ENCODE data around the gene NFYA.
A peak's percentile ranks its signal among the peaks of the same experiment; 100 is the strongest.

The NFYA gene

DNA sequence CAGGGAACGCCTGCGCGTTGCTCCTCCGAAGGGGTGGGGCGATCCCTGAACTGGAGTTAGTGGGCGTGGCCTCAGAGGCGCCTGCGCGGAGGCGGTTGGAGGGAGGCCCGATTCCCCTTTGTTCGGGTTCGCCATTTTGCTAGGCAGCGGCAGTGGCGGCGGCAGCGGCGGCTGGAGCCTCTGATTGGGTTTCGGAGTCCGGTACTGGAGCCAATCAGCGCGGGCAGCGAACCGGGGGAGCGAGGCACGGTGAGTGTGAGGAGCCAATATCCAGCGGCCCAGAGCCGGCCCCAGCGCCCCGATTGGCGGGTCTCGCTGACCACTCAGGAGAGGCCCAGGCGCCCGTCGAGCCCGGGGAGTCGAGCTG is at the start of gene NFYA:
Gene NFYA, plus strand, starts transcription at position 139 of the 367 bp plus-strand sequence. CDS start 6,116 bp downstream, outside the sequence.
- Histone ChIP-seq H3K4me3 (ENCODE audit: low read depth, low read length) (peak within 1 kb of the TSS; percentile 95), H3K9me3 (ENCODE audit: control insufficient read depth, insufficient read depth, low read length) (no peaks in the 10 kb centered on the region), H3K9ac (ENCODE audit: low read depth, low read length) (peak within 1 kb of the TSS; percentile 97), H3K36me3 (ENCODE audit: control insufficient read depth, insufficient read depth, low read length) (no peaks in the 10 kb centered on the region), H3K27me3 (ENCODE audit: control insufficient read depth, insufficient read depth, low read length) (no peaks in the 10 kb centered on the region), H3K4me1 (ENCODE audit: control insufficient read depth, insufficient read depth, low read length) (peaks cover 18% of the 10 kb centered on the region)

DNA sequence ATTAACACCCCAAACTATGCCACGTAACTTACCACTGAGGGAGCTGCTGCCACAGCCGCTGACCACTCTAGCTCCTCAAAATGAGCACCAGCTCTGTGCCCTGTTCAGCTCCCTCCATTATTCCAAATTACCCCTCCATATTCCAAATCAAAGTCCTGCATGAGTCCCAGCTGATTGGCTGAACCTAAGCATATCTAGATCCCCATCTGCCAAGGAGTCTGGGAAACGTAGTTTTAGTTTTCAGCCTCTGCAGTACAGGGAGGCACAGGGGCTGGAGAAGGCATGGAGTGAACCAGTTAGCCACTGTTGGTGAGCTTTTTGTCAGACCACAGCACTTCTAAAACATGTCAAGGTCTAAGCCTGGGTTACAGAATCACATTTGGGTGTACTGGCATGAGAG is 49.7 kb upstream of the NFYA start:
- Histone ChIP-seq H3K4me1 (ENCODE audit: control insufficient read depth, insufficient read depth, low read length) (peaks cover 5% of the 10 kb centered on the region), H3K27me3 (ENCODE audit: control insufficient read depth, insufficient read depth, low read length) (no peaks in the 10 kb centered on the region), H3K9me3 (ENCODE audit: control insufficient read depth, insufficient read depth, low read length) (no peaks in the 10 kb centered on the region), H3K9ac (ENCODE audit: low read depth, low read length) (no peak overlapping the region), H3K36me3 (ENCODE audit: control insufficient read depth, insufficient read depth, low read length) (no peaks in the 10 kb centered on the region), H3K4me3 (ENCODE audit: low read depth, low read length) (no peak overlapping the region)

DNA sequence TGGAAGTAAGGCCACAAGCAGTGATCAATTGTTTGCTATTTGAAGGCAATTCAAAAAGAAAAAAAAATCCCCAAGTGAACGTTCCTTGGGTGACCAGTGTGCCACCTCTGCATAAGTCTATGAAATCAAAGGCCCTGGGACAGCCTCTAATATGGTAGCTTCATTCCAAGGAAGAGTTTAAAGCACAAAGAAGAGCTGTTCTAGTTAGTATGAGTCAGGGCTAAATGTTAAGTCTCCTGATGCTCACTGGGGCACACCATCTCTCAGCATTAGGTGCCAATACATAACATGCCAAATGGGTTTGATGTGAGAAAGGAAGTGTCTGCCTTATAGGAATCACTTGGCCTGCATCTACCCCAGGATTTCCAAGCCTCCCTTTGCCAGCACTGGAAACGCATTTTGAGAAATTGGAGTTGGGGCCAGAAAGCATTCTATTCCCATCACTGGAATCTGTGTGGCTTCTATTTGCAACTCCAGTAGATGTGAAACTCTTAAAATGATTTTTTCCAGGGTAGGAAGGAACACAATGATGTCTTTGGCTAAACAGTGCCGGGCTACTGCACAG is 46.7 kb upstream of the NFYA start:
- Histone ChIP-seq H3K27me3 (ENCODE audit: control insufficient read depth, insufficient read depth, low read length) (no peaks in the 10 kb centered on the region), H3K9me3 (ENCODE audit: control insufficient read depth, insufficient read depth, low read length) (no peaks in the 10 kb centered on the region), H3K4me3 (ENCODE audit: low read depth, low read length) (no peak overlapping the region), H3K4me1 (ENCODE audit: control insufficient read depth, insufficient read depth, low read length) (peaks cover 11% of the 10 kb centered on the region), H3K36me3 (ENCODE audit: control insufficient read depth, insufficient read depth, low read length) (no peaks in the 10 kb centered on the region), H3K9ac (ENCODE audit: low read depth, low read length) (no peak overlapping the region)

DNA sequence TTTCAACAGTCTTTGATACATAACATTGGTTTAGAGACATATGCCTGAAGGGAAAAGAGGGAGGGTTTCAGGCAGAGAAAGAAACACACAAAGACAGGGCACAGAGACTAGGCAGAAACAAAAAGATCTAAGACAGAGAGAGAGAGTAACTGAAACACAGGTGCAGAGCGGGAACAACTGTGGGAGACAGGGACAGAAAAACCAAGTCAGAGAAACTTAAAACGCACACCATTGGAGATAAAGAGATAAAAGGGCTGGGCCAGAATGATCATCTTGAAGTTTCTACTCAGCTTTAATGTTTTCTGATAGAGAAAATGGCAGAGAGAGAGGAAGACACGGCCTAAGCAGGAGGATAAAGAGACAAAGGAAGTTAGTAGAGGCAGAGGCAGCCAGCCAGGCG is 45.5 kb upstream of the NFYA start:
- Histone ChIP-seq H3K4me1 (ENCODE audit: control insufficient read depth, insufficient read depth, low read length) (peaks cover 11% of the 10 kb centered on the region), H3K27me3 (ENCODE audit: control insufficient read depth, insufficient read depth, low read length) (no peaks in the 10 kb centered on the region), H3K9me3 (ENCODE audit: control insufficient read depth, insufficient read depth, low read length) (no peaks in the 10 kb centered on the region), H3K36me3 (ENCODE audit: control insufficient read depth, insufficient read depth, low read length) (no peaks in the 10 kb centered on the region), H3K9ac (ENCODE audit: low read depth, low read length) (peak overlapping the region; percentile 56), H3K4me3 (ENCODE audit: low read depth, low read length) (peak overlapping the region; percentile 60)

DNA sequence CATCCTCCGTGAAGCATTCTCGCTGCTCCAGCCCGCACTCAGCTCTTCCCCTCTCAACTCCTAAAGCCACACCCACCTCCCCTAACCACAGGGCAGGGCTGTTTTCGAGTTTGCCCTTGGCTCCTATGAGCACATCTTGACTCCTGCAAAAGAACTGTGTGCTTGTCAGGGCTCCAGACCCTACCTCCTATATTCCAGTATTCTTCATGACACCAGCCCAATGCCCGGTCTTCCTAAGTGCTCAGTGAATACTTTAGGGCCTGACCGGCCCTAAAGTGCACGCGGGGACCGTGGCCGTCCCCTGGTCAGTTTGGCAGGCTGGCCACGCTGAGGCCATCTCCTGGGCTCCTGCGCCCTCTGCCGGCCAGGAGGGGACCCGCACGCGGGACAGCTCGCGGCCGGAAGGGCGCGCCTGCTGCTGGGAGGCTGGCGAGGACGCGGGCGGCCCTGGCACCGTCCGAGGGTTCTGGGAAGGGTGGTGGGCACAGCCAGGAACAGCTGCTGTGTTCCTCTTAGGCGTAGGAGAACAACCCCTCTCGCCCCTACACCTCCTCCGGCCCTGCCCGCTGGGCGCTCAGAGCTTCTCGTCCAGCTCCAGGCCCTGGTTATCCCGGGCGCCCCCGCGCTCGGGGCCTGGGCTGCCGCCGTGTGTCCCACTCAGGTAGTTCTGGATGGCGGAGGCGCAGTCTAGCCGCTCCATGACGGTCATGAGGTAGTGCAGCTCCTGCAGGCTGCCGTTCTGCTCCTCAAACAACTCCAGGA is 44.8 kb upstream of the NFYA start:
- Histone ChIP-seq H3K9me3 (ENCODE audit: control insufficient read depth, insufficient read depth, low read length) (no peaks in the 10 kb centered on the region), H3K9ac (ENCODE audit: low read depth, low read length) (peak overlapping the region; percentile 37), H3K4me3 (ENCODE audit: low read depth, low read length) (peak overlapping the region; percentile 60), H3K4me1 (ENCODE audit: control insufficient read depth, insufficient read depth, low read length) (peaks cover 11% of the 10 kb centered on the region), H3K27me3 (ENCODE audit: control insufficient read depth, insufficient read depth, low read length) (no peaks in the 10 kb centered on the region), H3K36me3 (ENCODE audit: control insufficient read depth, insufficient read depth, low read length) (no peaks in the 10 kb centered on the region)

DNA sequence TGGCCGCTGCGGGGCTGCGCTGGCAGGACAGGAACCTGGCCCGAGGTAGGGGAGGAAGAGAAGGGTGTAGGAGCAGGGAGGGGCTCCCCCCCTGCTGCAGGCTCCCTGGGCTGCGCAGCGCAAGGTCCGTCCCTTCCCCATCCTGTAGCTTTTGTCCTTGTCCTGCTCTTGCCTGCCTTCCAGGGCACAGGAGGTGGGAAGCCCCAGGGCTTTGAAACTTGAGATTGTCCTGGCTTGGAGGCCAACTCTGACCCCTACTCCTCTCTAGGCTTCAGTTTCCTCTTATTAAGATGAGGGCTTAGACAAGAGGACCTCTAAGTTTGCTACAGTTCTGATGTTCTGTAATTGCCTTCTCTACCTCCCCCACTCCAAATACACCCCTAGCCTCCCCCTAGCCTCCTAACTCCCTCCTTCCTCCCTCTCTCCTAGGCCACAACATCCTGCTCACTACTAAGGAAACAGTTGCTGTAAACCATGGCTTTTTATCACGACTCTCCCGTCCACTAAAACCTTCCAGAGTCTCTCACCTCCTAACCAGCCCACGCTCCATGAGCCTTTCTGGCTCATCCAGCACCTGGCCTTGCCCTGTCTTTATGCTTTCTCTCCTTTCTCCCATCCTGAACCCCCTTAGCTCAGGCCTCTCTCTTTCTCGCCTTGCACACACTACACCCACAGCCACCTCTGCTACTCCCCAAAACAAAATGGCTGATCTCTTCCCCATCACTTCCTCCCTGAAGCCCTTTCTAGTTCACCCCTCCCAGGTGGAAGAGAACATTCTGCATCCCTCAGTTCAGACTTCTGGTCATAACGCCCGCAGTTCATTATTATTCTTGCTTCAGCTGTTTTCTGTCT is 44.0 kb upstream of the NFYA start:
- H3K9ac ChIP-seq (ENCODE audit: low read depth, low read length) = peak overlapping the region; percentile 37
- no peaks in the 10 kb centered on the region for H3K36me3 ChIP-seq (ENCODE audit: control insufficient read depth, insufficient read depth, low read length)
- peaks cover 11% of the 10 kb centered on the region for H3K4me1 ChIP-seq (ENCODE audit: control insufficient read depth, insufficient read depth, low read length)
- H3K4me3 ChIP-seq (ENCODE audit: low read depth, low read length) = peak overlapping the region; percentile 60
- no peaks in the 10 kb centered on the region for H3K27me3 ChIP-seq (ENCODE audit: control insufficient read depth, insufficient read depth, low read length)
- H3K9me3 ChIP-seq (ENCODE audit: control insufficient read depth, insufficient read depth, low read length) = no peaks in the 10 kb centered on the region

DNA sequence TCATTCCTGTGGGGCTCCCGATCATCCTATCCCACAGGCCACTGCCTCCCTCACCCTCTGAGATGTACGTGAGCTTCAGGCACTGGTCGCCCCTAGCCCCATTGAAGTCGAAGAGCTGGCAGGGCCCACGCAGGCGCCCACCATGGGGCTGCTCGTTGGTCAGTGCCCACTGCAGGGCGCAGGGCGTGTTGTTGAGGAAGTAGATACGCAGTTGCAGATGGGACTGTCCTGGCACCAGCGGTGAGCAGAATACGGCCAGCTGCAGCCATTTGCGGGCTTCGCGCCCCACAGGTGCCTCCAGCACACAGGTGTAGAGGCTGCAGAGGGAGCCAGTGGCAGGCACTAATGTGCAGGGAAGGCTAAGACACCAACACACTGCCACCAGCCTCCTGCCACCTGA is 39.9 kb upstream of the NFYA start:
- Histone ChIP-seq H3K4me1 (ENCODE audit: control insufficient read depth, insufficient read depth, low read length) (peaks cover 6% of the 10 kb centered on the region), H3K9ac (ENCODE audit: low read depth, low read length) (no peak overlapping the region), H3K36me3 (ENCODE audit: control insufficient read depth, insufficient read depth, low read length) (no peaks in the 10 kb centered on the region), H3K27me3 (ENCODE audit: control insufficient read depth, insufficient read depth, low read length) (no peaks in the 10 kb centered on the region), H3K4me3 (ENCODE audit: low read depth, low read length) (no peak overlapping the region), H3K9me3 (ENCODE audit: control insufficient read depth, insufficient read depth, low read length) (no peaks in the 10 kb centered on the region)

DNA sequence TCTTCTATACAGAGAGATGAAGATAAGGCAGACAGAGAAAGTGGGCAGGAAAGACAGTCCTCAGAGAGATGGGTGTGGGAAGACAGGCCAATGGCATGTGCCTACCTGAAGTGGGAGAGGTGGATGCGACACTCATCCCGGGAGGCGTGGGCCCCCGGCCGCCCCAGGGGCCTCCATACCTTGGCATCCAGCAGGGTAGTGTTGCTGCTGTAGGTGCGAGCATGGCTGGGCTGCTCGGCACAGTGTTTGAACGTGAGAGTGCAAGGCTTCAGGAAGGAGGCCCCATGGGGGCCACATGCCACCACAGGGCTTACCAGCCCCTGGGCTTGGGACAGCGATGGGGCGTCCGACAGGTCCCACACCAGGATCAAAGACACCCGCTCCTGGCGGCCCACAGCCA is 39.0 kb upstream of the NFYA start:
- H3K4me1 ChIP-seq (ENCODE audit: control insufficient read depth, insufficient read depth, low read length) = peaks cover 3% of the 10 kb centered on the region

DNA sequence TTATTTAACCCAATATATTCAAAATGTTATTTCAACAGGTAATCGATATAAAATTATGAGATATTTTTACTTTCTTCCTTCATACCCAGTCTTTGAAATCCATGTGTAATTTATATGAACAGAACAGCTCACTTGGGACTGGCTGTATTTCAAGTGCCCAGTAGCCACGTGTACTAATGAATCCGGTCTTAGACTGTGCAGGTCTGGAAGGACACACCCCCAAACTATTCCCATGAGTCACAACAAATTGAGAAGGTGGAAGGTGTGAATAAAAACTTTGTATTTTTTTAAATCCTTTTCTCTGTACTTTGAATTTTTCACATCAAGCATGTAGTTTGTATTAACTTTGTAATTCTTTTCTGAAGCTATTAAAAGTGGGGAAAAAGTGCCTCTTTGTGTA is 36.6 kb upstream of the NFYA start:
- Histone ChIP-seq H3K36me3 (ENCODE audit: control insufficient read depth, insufficient read depth, low read length) (no peaks in the 10 kb centered on the region), H3K4me1 (ENCODE audit: control insufficient read depth, insufficient read depth, low read length) (no peaks in the 10 kb centered on the region), H3K9ac (ENCODE audit: low read depth, low read length) (no peak overlapping the region), H3K27me3 (ENCODE audit: control insufficient read depth, insufficient read depth, low read length) (no peaks in the 10 kb centered on the region), H3K9me3 (ENCODE audit: control insufficient read depth, insufficient read depth, low read length) (no peaks in the 10 kb centered on the region), H3K4me3 (ENCODE audit: low read depth, low read length) (no peak overlapping the region)

More for the DNA sequence above, 39.0 kb upstream of the NFYA start:
- H3K36me3 ChIP-seq (ENCODE audit: control insufficient read depth, insufficient read depth, low read length) = no peaks in the 10 kb centered on the region
- no peaks in the 10 kb centered on the region for H3K9me3 ChIP-seq (ENCODE audit: control insufficient read depth, insufficient read depth, low read length)
- no peak overlapping the region for H3K9ac ChIP-seq (ENCODE audit: low read depth, low read length)
- H3K27me3 ChIP-seq (ENCODE audit: control insufficient read depth, insufficient read depth, low read length) = no peaks in the 10 kb centered on the region
- no peak overlapping the region for H3K4me3 ChIP-seq (ENCODE audit: low read depth, low read length)

DNA sequence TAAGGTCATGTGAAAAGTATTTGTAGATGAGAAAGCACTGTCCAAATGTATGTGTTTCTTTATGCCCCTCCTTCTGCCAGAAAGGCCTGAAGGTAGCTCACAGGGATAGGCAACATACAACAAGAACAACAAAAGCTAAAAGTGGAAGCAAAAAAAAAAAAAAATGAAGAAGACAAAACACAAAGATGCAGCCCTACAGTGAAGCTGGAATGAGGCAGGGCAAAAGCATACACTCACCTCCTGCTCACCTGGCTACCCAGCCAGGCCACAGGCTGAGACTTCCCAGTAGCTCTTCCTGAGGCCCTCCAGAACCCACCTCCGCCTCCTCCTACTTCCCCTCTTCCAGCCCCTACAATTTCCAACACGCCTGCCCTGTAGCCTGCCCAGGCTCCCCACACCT is 36.2 kb upstream of the NFYA start:
- Histone ChIP-seq H3K4me3 (ENCODE audit: low read depth, low read length) (no peak overlapping the region), H3K36me3 (ENCODE audit: control insufficient read depth, insufficient read depth, low read length) (no peaks in the 10 kb centered on the region), H3K4me1 (ENCODE audit: control insufficient read depth, insufficient read depth, low read length) (no peaks in the 10 kb centered on the region), H3K9me3 (ENCODE audit: control insufficient read depth, insufficient read depth, low read length) (no peaks in the 10 kb centered on the region), H3K9ac (ENCODE audit: low read depth, low read length) (no peak overlapping the region), H3K27me3 (ENCODE audit: control insufficient read depth, insufficient read depth, low read length) (no peaks in the 10 kb centered on the region)

DNA sequence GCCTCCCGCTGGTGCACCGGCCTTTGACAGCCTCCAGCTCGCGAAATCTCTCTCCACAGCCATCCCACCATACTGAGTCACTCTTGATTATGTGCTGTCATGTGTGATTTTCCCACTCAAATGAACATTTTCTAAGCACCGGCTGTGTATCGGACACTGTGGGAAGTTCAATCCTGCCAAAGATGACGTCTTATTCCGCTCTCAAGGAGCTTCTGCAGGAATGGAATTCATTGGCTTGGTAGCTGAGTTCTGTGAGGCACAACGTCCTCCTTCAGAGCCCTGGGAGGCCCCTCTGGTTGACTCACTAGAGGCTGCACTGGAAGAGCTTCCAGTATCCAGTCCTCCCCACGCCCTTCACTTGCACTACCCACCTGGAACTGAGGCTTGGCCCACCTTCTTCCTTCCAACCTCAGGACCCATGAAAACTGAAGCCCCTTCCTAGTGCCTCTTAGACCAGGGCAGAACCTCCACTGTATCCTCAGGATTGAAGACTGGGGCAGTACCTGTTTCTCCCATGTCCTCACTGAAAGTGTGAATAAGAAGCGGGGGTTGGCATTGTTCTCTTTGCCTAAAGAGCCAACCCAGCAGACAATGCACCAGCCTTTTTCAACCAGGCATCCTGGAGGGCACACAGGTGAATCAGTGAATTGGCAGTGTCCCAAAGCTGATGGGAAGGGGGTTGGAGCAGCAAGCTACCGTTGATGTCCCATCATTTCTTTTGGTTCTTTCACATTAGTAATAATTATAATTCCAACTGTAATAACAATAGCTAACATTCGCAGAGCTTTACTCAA is 35.5 kb upstream of the NFYA start:
- H3K9me3 ChIP-seq (ENCODE audit: control insufficient read depth, insufficient read depth, low read length) = no peaks in the 10 kb centered on the region
- H3K27me3 ChIP-seq (ENCODE audit: control insufficient read depth, insufficient read depth, low read length) = no peaks in the 10 kb centered on the region
- no peaks in the 10 kb centered on the region for H3K4me1 ChIP-seq (ENCODE audit: control insufficient read depth, insufficient read depth, low read length)
- H3K4me3 ChIP-seq (ENCODE audit: low read depth, low read length) = no peak overlapping the region
- no peaks in the 10 kb centered on the region for H3K36me3 ChIP-seq (ENCODE audit: control insufficient read depth, insufficient read depth, low read length)
- no peak overlapping the region for H3K9ac ChIP-seq (ENCODE audit: low read depth, low read length)

All from iPS-15b (cell line).